Nephron (organoid): ENCODE measurements around the gene GSTT2B.
A peak's percentile ranks its signal among the peaks of the same experiment; 100 is the strongest.

Source experiments
- H3K27ac Mint-ChIP-seq, 3 experiments: 2 replicates each; pipeline ENCODE4 v1.8.0; 2020; ENCODE audit warnings: mixed read lengths in 3 of 3, mild to moderate bottlenecking in 2 of 3, moderate library complexity in 1 of 3
- H3K27me3 Mint-ChIP-seq: 2 replicates; pipeline ENCODE4 v1.8.0; 2021; ENCODE audit warnings: low read depth, mild to moderate bottlenecking, moderate library complexity, mixed read lengths
- H3K36me3 Mint-ChIP-seq: 2 replicates; pipeline ENCODE4 v1.8.0; 2020; ENCODE audit warnings: low read depth, mixed read lengths
- H3K4me1 Mint-ChIP-seq: 2 replicates; pipeline ENCODE4 v1.8.0; 2020; ENCODE audit warnings: mixed read lengths
- H3K4me3 Mint-ChIP-seq, 3 experiments: 2 replicates each; pipeline ENCODE4 v1.8.0; 2020; ENCODE audit warnings: mild to moderate bottlenecking in 3 of 3, mixed read lengths in 3 of 3, moderate library complexity in 2 of 3
- H3K9me3 Mint-ChIP-seq: 2 replicates; pipeline ENCODE4 v1.8.0; 2020; ENCODE audit warnings: mixed read lengths
- CTCF ChIP-seq, 3 experiments: fragments of 200-600 bp; sonication (generic); IDR thresholded peaks; one replicate each; pipeline ENCODE4 v1.5.0; 2021; ENCODE audit warnings: antibody characterized with exemption in 3 of 3; ENCODE audit not compliant: unreplicated experiment in 3 of 3

GSTT2B gene

GRCh38 chr22:24007253-24008021 is 46.4 kb upstream of the GSTT2B start:
- no peak overlapping the region for H3K4me3 Mint-ChIP-seq
- H3K4me1 Mint-ChIP-seq = peaks cover 3% of the 10 kb centered on the region
- peaks cover 4% of the 10 kb centered on the region for H3K27me3 Mint-ChIP-seq
- no peak overlapping the region for H3K27ac Mint-ChIP-seq
- H3K9me3 Mint-ChIP-seq = no peaks in the 10 kb centered on the region
- TF ChIP-seq CTCF (IDR thresholded peaks at IDR 0.05; ENCODE audit: unreplicated experiment in 3 of 3) = no peak
- no peaks in the 10 kb centered on the region for H3K36me3 Mint-ChIP-seq

- Mint-ChIP-seq H3K27me3 (peaks cover 6% of the 10 kb centered on the region), H3K27ac (no peak overlapping the region), H3K9me3 (no peaks in the 10 kb centered on the region), H3K4me3 (no peak overlapping the region), H3K4me1 (no peaks in the 10 kb centered on the region), H3K36me3 (no peaks in the 10 kb centered on the region)
- no peak for TF ChIP-seq CTCF (IDR thresholded peaks at IDR 0.05; ENCODE audit: unreplicated experiment in 3 of 3)
These were observed 45.9 kb upstream of the GSTT2B start for GRCh38 chr22:24006914-24007214.

GRCh38 chr22:24006207-24006913 is 45.4 kb upstream of the GSTT2B start:
- Mint-ChIP-seq H3K9me3 (no peaks in the 10 kb centered on the region), H3K27ac (no peak overlapping the region), H3K36me3 (no peaks in the 10 kb centered on the region), H3K4me3 (no peak overlapping the region), H3K27me3 (peaks cover 10% of the 10 kb centered on the region), H3K4me1 (no peaks in the 10 kb centered on the region)
- TF ChIP-seq CTCF (IDR thresholded peaks at IDR 0.05; ENCODE audit: unreplicated experiment in 3 of 3) = no peak

GRCh38 chr22:24005201-24005600 is 44.2 kb upstream of the GSTT2B start, which contains the start of gene GSTT4:
GSTT4 (minus strand) TSS chr22:24005453; CDS start chr22:24005356, 97 bp downstream.
- no peak for TF ChIP-seq CTCF (IDR thresholded peaks at IDR 0.05; ENCODE audit: unreplicated experiment in 3 of 3)
- H3K4me1 Mint-ChIP-seq = no peaks in the 10 kb centered on the region
- no peaks in the 10 kb centered on the region for H3K36me3 Mint-ChIP-seq
- H3K9me3 Mint-ChIP-seq = no peaks in the 10 kb centered on the region
- H3K27ac Mint-ChIP-seq = no peak within 1 kb of the TSS
- peak within 1 kb of the TSS in 1 of 3 experiments; percentile 2 for H3K4me3 Mint-ChIP-seq
- H3K27me3 Mint-ChIP-seq = peaks cover 10% of the 10 kb centered on the region

- TF ChIP-seq CTCF (IDR thresholded peaks at IDR 0.05; ENCODE audit: unreplicated experiment in 3 of 3) = no peak
- Mint-ChIP-seq H3K27ac (no peak overlapping the region), H3K4me1 (no peaks in the 10 kb centered on the region), H3K4me3 (no peak overlapping the region), H3K36me3 (no peaks in the 10 kb centered on the region), H3K9me3 (no peaks in the 10 kb centered on the region), H3K27me3 (peaks cover 10% of the 10 kb centered on the region)
These were observed 42.9 kb upstream of the GSTT2B start for GRCh38 chr22:24003887-24004286.
